ENCODE results near the gene CHST8.

Gene CHST8

DNA sequence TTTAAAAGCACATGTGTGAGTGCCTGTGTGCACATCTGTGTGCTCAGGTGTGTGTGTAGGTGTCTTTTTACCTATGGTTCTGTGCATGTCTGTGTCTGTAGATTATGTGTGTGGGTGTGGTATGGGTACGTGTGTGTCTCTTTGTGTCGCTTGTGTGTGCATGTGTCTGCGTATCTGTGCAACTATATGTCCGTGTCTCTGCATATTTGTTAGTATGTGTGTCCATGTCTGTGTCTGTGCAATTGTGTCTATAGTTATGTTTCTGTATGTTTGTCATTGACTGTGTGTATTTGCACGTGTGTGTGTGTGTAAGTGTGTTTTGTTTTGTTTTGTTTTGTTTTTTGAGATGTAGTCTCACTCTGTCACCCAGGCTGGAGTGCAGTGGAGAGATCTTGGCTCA, 167.6 kb downstream of the CHST8 start:
- Mint-ChIP-seq H3K36me3 (no peaks in the 10 kb centered on the region), H3K4me3 (no peak overlapping the region), H3K27ac (no peak overlapping the region), H3K27me3 (peaks cover 20% of the 10 kb centered on the region), H3K4me1 (no peaks in the 10 kb centered on the region), H3K9me3 (no peaks in the 10 kb centered on the region)
- ATAC-seq (ENCODE audit: low read depth) (no peak), DNase-seq (ENCODE audit: low spot score in 2 of 2) (no peak)

DNA sequence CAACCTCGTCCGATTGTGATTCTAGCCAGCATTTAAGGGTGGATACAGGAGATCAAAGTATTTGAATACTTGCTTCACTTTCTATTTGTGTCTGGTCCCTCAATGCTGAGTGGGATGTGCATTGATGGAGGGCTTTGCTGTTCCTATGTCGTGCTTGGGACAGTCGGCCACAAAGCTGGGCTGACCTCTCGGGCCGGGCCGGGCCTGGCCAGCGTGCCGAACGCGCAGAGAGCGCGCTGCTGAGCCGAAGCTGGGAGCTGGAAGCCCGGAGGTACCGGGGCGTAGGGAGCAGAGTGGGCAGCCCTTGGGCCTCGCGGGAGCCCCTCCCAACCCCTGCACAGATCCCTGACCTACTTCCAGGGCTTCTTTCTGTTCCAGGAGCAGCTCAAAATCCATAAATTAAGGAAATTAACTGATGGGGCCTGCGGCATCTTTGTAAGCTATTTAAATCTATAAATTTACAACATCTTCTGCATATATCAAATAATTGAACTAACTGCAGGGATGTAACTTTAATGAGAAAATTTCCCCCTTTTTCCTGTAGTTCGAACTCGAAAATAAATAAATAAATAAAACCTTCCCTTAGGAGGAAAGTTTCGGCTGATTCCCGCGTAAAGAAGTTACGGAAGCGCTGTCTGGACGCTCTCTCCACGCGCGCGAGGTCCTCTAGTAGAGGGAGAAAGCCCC, 173.1 kb downstream of the CHST8 start:
- no peak for DNase-seq (ENCODE audit: low spot score in 2 of 2)
- Mint-ChIP-seq H3K36me3 (no peaks in the 10 kb centered on the region), H3K27ac (no peak overlapping the region), H3K4me1 (no peaks in the 10 kb centered on the region), H3K9me3 (no peaks in the 10 kb centered on the region), H3K27me3 (peaks cover 10% of the 10 kb centered on the region), H3K4me3 (peak overlapping the region; percentile 70)
- ATAC-seq (ENCODE audit: low read depth) = no peak

DNA sequence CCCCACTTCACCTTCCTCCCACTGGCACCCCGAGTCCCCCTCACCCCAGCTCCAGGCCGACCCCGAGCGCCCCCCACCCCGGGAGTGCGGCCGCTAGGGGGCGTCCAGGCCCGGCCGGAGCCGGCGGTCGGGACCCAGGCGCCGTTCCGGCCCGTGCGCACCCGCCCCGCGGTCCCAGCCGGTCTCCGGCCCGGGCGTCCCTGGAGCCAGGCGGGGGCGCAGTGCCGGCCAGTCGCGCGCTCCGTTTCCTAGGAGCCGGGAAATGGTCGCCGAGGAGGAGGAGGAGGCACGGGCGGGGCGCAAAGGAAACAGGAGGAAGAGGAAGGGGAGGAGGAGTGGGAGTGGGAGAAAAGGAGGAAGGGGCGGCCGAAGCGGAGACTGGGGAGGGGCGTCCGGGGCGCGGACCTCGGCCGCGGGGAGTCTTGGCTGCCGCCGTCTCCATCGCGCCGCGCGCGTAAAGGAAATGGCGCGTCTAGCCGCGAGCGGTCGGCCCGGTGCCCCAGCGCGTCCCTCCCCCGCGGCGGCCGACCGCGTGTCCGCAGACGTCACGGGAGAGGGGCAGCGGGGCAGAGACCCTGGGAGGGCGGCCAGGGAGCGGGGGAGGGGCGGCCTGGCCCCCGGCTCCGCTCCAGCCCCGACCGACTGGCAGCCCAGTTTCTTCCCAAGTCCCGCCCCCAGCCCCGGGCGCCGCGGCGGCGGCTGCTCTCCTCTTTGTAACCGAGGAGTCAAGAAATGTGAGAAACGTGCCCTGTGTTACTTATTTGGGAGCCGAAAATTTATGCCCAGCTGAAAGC, 173.8 kb downstream of the CHST8 start:
- ATAC-seq (ENCODE audit: low read depth) (peak; percentile 68), DNase-seq (ENCODE audit: low spot score in 2 of 2) (peak; percentile 28 to 46)
- Mint-ChIP-seq H3K27ac (no peak overlapping the region), H3K36me3 (no peaks in the 10 kb centered on the region), H3K27me3 (peaks cover 12% of the 10 kb centered on the region), H3K4me1 (no peaks in the 10 kb centered on the region), H3K9me3 (no peaks in the 10 kb centered on the region), H3K4me3 (peak overlapping the region; percentile 75)

DNA sequence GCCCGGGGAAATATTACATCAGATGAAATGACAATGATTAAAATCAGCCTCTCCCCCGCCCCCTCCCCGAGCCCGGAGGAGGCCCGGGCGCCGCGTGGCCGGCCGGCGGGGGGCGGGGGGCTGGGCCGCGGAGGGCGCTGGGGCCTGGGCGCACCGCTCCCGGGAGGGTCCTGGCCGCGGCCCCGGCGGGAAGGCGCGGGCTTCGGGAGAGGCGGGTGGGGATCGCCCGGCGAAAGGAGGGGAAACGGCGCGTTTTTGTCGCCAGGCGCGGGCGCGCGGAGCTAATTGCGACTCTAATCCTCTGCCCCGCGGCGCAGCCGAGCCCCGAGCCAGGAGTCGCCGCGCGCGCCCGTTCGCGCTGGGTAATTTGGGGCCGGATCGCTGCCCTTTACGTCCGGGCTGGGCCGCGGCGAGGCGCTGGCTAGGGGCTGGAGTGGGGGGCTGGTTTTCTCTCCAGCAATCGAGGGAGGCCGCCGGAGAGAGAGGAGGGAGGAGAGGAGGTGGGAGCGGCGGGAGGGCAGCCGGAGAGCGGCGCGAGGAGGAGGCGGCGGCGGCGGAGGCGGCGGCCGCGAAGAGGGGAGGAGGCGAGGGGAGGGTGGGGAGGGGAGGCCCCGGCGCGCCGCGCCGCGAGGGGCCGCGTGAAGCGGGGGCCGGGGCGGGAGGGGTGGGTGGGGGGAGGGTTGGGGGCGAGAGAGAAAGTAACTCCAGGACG, 174.6 kb downstream of the CHST8 start, which contains the start of gene KCTD15:
Gene KCTD15, plus strand, starts transcription at position 707 of the 712 bp plus-strand sequence. CDS start 3,585 bp downstream, outside the sequence.
- H3K36me3 Mint-ChIP-seq = no peaks in the 10 kb centered on the region
- H3K4me1 Mint-ChIP-seq = no peaks in the 10 kb centered on the region
- DNase-seq (ENCODE audit: low spot score in 2 of 2) (peak in 1 of 2 donors; percentile 22), ATAC-seq (ENCODE audit: low read depth) (peak; percentile 23)
- peak within 1 kb of the TSS; percentile 84 for H3K4me3 Mint-ChIP-seq
- no peak within 1 kb of the TSS for H3K27ac Mint-ChIP-seq
- peaks cover 11% of the 10 kb centered on the region for H3K27me3 Mint-ChIP-seq
- no peaks in the 10 kb centered on the region for H3K9me3 Mint-ChIP-seq

DNA sequence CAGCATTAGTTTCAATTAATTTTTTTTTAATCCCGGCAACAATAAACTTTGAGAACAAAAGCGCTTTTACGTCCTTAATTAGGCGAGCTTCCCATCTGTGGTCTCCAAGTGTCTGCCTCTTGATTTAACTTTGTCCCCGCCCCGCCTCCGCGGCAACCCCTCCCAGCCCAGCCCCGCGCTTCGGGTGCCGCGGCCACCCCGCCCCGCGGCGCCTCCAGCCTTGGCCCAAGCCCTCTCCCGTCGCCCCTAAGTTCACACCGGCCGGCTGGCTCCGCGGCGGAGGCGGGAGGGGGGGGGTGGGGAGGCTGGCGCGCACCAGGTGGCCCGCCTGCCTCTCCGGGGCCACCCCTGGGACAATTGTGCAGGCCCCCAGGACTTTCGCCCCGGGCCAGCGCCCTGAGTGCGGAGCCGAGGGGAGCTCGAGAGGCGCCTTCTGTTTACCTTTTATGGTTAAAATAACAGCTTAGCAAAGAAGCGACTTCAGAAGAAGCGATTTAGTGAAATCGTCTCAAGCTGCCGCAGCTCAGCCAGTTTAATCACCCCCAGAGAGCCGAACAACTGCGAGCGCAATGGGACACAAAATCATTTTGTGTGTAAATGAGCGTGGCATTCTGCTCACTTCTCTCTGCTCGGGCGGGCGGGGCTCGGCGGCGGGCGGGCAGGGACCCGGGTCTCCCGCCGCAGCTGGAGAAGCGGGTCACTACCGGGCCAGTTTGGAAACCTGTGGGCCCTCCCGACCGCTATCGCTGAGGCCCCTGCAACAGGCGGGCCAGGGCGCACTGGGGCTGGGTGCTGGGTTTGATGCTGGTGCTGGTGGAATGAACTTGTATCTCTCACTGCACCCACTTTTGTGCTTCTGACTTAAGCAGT, 176.3 kb downstream of the CHST8 start:
- DNase-seq (ENCODE audit: low spot score in 2 of 2) = no peak
- no peak for ATAC-seq (ENCODE audit: low read depth)
- Mint-ChIP-seq H3K4me3 (peak overlapping the region; percentile 64), H3K36me3 (no peaks in the 10 kb centered on the region), H3K27ac (no peak overlapping the region), H3K27me3 (peaks cover 2% of the 10 kb centered on the region), H3K9me3 (no peaks in the 10 kb centered on the region), H3K4me1 (no peaks in the 10 kb centered on the region)

DNA sequence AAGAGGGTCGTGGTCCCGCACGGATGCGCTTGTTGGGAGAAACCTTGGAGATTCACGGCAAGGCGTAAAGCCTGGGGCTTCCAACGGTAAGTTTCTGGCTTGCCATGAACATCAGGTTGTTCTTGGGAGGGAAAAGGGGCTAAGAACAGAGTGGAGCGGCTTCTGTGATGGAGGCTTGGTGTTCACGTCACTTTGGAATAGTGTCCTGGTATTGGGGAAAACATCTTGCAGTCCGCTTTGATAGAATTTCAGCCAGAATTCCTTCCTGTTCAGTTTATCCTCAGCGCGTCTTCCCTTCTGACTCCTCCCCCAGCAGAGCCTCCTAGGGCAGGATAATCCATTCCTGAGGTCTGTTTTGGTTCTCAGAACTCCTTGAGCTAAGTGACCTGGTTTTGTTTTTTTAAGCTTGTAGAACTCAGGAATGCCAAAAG, 176.9 kb downstream of the CHST8 start:
- Mint-ChIP-seq H3K9me3 (no peaks in the 10 kb centered on the region), H3K4me3 (no peak overlapping the region), H3K27ac (no peak overlapping the region), H3K27me3 (peaks cover 2% of the 10 kb centered on the region), H3K4me1 (no peaks in the 10 kb centered on the region), H3K36me3 (no peaks in the 10 kb centered on the region)
- ATAC-seq (ENCODE audit: low read depth) (no peak), DNase-seq (ENCODE audit: low spot score in 2 of 2) (no peak)

DNA sequence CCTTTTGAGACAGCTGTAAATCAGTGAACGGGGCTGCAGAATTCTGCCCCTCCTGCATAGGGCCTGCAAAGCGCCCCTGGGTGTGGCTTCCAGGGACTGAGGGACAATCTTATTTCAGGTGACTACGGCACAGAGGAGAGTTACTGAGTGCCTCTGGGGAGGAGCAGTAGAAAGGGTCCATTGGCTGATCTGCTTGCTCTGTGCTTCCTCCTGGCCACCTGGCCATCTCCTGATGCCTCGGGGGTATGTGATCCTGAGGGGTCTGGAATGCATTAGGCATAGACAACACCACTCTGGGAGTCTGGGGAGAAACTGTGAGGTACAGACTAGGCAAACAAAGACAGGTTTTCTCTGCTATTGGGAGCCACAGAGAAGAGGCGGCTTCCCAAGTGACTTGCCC, 177.7 kb downstream of the CHST8 start:
- no peaks in the 10 kb centered on the region for H3K4me1 Mint-ChIP-seq
- DNase-seq (ENCODE audit: low spot score in 2 of 2) (no peak), ATAC-seq (ENCODE audit: low read depth) (no peak)
- peaks cover 2% of the 10 kb centered on the region for H3K27me3 Mint-ChIP-seq
- H3K36me3 Mint-ChIP-seq = no peaks in the 10 kb centered on the region
- H3K9me3 Mint-ChIP-seq = no peaks in the 10 kb centered on the region
- no peak overlapping the region for H3K27ac Mint-ChIP-seq
- H3K4me3 Mint-ChIP-seq = no peak overlapping the region

DNA sequence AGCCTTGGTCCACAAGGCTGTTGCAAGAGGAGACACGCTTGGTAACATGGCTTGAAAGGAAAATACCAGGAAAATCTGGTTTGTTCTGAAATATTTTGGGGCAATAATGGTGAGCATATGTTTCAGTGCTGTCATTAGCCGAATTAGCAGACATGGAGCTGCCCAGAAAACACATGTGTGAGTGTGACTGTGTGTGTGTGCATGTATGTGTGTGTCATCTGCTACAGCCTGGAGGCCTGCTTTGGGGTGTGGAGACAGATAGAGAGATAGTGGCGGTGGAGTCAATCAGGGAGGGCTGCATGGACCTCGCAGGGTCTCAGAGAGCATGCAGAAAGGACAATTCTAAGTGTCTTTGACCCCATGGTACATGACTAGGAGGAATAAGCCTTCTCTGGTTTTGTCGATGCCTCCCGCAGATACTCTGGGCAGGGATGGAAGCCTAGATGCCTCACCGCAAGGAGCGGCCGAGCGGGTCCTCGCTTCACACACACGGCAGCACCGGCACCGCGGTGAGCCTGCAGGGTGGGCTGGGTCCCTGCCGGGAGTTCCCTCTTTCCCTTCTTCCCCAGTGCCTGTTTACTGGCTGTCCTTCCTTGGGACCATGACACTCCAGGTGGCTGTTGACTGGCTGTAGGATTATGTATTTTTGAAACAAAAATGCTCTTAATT, 178.4 kb downstream of the CHST8 start:
- peaks cover 2% of the 10 kb centered on the region for H3K27me3 Mint-ChIP-seq
- H3K4me3 Mint-ChIP-seq = no peak overlapping the region
- DNase-seq (ENCODE audit: low spot score in 2 of 2) = no peak

DNA sequence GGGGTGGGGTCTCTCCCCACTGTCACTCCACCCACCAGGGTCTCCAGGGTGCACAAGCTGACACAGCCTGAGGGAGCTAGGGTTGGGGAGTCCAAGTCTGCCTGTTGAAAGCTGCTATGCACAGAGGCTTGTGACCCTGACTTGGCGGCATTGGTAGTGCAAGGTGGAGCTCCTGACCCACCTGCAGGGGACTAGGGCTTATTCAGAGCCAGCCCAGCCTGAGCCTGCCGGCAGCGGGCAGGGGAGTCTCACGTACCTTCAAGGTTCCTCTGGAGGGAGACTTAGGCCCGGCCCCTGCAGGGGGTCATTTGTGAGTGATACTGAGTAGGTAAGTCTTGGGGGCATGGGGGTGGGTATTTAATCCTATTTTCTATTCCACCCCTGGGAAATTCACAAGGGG, 179.7 kb downstream of the CHST8 start:
- no peak for DNase-seq (ENCODE audit: low spot score in 2 of 2)
- Mint-ChIP-seq H3K4me1 (no peaks in the 10 kb centered on the region), H3K9me3 (no peaks in the 10 kb centered on the region), H3K4me3 (no peak overlapping the region), H3K27me3 (peaks cover 2% of the 10 kb centered on the region), H3K27ac (no peak overlapping the region), H3K36me3 (no peaks in the 10 kb centered on the region)
- no peak for ATAC-seq (ENCODE audit: low read depth)

More for the DNA sequence above, 178.4 kb downstream of the CHST8 start:
- no peaks in the 10 kb centered on the region for H3K9me3 Mint-ChIP-seq
- ATAC-seq (ENCODE audit: low read depth) = no peak
- H3K27ac Mint-ChIP-seq = no peak overlapping the region
- no peaks in the 10 kb centered on the region for H3K4me1 Mint-ChIP-seq
- no peaks in the 10 kb centered on the region for H3K36me3 Mint-ChIP-seq

DNA sequence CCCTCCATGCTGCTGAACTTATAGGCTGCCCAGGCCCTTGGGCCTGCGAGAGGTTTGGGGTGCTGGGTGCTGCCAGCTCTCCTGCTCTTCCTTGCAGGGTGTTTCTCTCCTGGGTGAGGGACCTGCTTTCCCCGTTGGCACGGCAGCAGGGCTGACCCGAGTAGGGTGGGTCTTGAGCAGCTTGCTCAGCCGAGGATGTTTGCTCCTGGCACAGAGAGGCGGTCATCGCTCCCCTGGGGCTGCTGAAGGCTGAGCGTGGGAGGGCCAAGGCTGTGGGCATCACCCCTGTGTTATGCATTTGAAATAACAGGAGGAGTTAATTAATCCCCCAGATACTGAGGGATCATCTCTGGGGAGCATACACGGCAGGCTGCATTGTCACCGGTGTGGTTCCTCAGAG, 180.2 kb downstream of the CHST8 start:
- H3K4me3 Mint-ChIP-seq = no peak overlapping the region
- H3K4me1 Mint-ChIP-seq = no peaks in the 10 kb centered on the region
- ATAC-seq (ENCODE audit: low read depth) = no peak
- no peak overlapping the region for H3K27ac Mint-ChIP-seq
- DNase-seq (ENCODE audit: low spot score in 2 of 2) = no peak
- no peaks in the 10 kb centered on the region for H3K9me3 Mint-ChIP-seq
- peaks cover 2% of the 10 kb centered on the region for H3K27me3 Mint-ChIP-seq
- H3K36me3 Mint-ChIP-seq = no peaks in the 10 kb centered on the region

DNA sequence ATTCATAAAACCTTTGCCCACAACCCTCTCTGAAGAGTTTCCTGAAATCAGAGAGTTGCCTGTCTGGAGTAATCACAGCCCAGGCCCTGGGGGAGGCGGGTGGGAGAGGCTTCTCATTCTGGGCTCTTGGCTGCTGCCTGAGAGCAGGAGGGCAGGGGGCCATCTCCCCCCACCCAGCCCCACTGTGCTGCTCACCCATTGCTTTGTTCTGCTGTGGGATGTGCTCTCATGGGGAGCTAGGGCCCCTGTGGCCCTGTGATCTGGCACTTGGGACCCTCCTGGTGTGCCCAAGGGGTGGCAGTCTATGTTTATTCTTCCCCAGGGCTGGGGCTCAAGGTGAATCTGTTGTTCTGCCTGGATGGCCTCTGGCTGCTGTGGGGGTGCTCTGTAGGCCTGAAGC, 181.0 kb downstream of the CHST8 start:
- no peaks in the 10 kb centered on the region for H3K4me1 Mint-ChIP-seq
- H3K36me3 Mint-ChIP-seq = no peaks in the 10 kb centered on the region
- no peak overlapping the region for H3K27ac Mint-ChIP-seq
- no peak for ATAC-seq (ENCODE audit: low read depth)
- H3K27me3 Mint-ChIP-seq = peaks cover 2% of the 10 kb centered on the region
- no peaks in the 10 kb centered on the region for H3K9me3 Mint-ChIP-seq
- DNase-seq (ENCODE audit: low spot score in 2 of 2) = no peak
- no peak overlapping the region for H3K4me3 Mint-ChIP-seq

DNA sequence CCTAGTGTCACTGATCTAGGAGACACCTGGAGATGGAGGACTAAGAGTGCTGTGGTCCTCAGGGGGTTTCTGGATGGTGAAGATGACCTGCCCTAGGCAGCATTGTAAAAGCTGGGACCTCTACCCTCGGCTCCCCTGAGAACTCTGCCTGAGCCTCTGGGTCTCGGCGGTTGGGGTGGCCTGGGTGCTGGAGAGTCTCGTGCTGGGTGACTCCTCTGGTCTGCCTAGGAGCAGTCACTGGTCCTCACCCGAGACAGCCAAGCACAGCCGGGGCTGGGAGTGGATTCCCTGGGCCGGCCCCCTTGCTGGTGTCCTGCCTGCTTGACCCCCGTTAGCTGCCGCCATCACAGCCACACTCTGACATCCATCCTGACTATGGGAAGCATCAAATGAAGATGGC, 181.6 kb downstream of the CHST8 start:
- ATAC-seq (ENCODE audit: low read depth) (no peak), DNase-seq (ENCODE audit: low spot score in 2 of 2) (no peak)
- no peak overlapping the region for H3K4me3 Mint-ChIP-seq
- no peak overlapping the region for H3K27ac Mint-ChIP-seq
- no peaks in the 10 kb centered on the region for H3K4me1 Mint-ChIP-seq
- peaks cover 2% of the 10 kb centered on the region for H3K27me3 Mint-ChIP-seq
- H3K36me3 Mint-ChIP-seq = no peaks in the 10 kb centered on the region
- no peaks in the 10 kb centered on the region for H3K9me3 Mint-ChIP-seq
